ENCODE data around the gene TNNT3. TPM values are rescaled to one million over a fixed set of nuclear protein-coding genes. Genes with fewer than 3 reads are reported as not detected.

The TNNT3 gene
- total and polyA plus RNA-seq, 2 experiments from 2014 or later, result 2.7 to 3.8 TPM

- Histone ChIP-seq H3K27ac (no peak overlapping the region), H3K9me3 (ENCODE audit: low read depth) (no peaks in the 10 kb centered on the region), H3K36me3 (no peaks in the 10 kb centered on the region), H3K4me3 (no peak overlapping the region), H3K4me1 (ENCODE audit: low read depth) (no peaks in the 10 kb centered on the region), H3K27me3 (no peaks in the 10 kb centered on the region)
- no peak for DNase-seq (ENCODE audit: low read depth in 1 of 2, low spot score in 1 of 2)
- TF ChIP-seq, protein P1, sequence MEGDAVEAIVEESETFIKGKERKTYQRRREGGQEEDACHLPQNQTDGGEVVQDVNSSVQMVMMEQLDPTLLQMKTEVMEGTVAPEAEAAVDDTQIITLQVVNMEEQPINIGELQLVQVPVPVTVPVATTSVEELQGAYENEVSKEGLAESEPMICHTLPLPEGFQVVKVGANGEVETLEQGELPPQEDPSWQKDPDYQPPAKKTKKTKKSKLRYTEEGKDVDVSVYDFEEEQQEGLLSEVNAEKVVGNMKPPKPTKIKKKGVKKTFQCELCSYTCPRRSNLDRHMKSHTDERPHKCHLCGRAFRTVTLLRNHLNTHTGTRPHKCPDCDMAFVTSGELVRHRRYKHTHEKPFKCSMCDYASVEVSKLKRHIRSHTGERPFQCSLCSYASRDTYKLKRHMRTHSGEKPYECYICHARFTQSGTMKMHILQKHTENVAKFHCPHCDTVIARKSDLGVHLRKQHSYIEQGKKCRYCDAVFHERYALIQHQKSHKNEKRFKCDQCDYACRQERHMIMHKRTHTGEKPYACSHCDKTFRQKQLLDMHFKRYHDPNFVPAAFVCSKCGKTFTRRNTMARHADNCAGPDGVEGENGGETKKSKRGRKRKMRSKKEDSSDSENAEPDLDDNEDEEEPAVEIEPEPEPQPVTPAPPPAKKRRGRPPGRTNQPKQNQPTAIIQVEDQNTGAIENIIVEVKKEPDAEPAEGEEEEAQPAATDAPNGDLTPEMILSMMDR (IDR thresholded peaks at IDR 0.05; ENCODE audit: low read depth, low read length), result no peak
These were observed 67.5 kb downstream of the TNNT3 start for GRCh38 chr11:1987024-1987423.

GRCh38 chr11:1988174-1988573 is 68.7 kb downstream of the TNNT3 start:
- Histone ChIP-seq H3K36me3 (no peaks in the 10 kb centered on the region), H3K27ac (peak overlapping the region; percentile 85), H3K4me1 (ENCODE audit: low read depth) (no peaks in the 10 kb centered on the region), H3K4me3 (no peak overlapping the region), H3K27me3 (no peaks in the 10 kb centered on the region), H3K9me3 (ENCODE audit: low read depth) (no peaks in the 10 kb centered on the region)
- TF ChIP-seq, protein P1 (IDR thresholded peaks at IDR 0.05; ENCODE audit: low read depth, low read length), result no peak
- DNase-seq (ENCODE audit: low read depth in 1 of 2, low spot score in 1 of 2), result no peak

Other genes starting within 250 kb of the TNNT3 start
- not detected in 2 replicates for gene KRTAP5-6, start 222.5 kb upstream of the TNNT3 start, total RNA-seq
- gene KRTAP5-6, start 222.5 kb upstream of the TNNT3 start, polyA plus RNA-seq, result not detected in 2 replicates
- gene IFITM10, start 169.1 kb upstream of the TNNT3 start, total RNA-seq, result 1.9 TPM in 1 of 2 replicates, not detected in the other
- gene IFITM10, start 169.1 kb upstream of the TNNT3 start, polyA plus RNA-seq, result 1.4 TPM in 1 of 2 replicates, not detected in the other
- 221 and 239 TPM in 2 replicates for gene CTSD, start 155.8 kb upstream of the TNNT3 start, total RNA-seq
- 231 and 258 TPM in 2 replicates for gene CTSD, start 155.8 kb upstream of the TNNT3 start, polyA plus RNA-seq
- not detected in 2 replicates for gene SYT8, start 84.7 kb upstream of the TNNT3 start, total RNA-seq
- not detected in 2 replicates for gene SYT8, start 84.7 kb upstream of the TNNT3 start, polyA plus RNA-seq
- 1.8 and 3.9 TPM in 2 replicates for gene TNNI2, start 80.7 kb upstream of the TNNT3 start, total RNA-seq
- gene TNNI2, start 80.7 kb upstream of the TNNT3 start, polyA plus RNA-seq, result 1.1 and 2.5 TPM in 2 replicates
- not detected in 2 replicates for gene LSP1, start 66.6 kb upstream of the TNNT3 start, total RNA-seq
- 2.1 and 2.8 TPM in 2 replicates for gene LSP1, start 66.6 kb upstream of the TNNT3 start, polyA plus RNA-seq
- gene PRR33, start 27.8 kb upstream of the TNNT3 start, total RNA-seq, result not detected in 2 replicates
- not detected in 2 replicates for gene PRR33, start 27.8 kb upstream of the TNNT3 start, polyA plus RNA-seq
- 127 and 185 TPM in 2 replicates for gene MRPL23, start 27.6 kb downstream of the TNNT3 start, total RNA-seq
- gene MRPL23, start 27.6 kb downstream of the TNNT3 start, polyA plus RNA-seq, result 96.9 and 137 TPM in 2 replicates
- 262 and 316 TPM in 2 replicates for gene H19, start 78.1 kb downstream of the TNNT3 start, total RNA-seq
- 27.7 and 44.5 TPM in 2 replicates for gene H19, start 78.1 kb downstream of the TNNT3 start, polyA plus RNA-seq
- 91.4 and 120 TPM in 2 replicates for gene IGF2, start 219.7 kb downstream of the TNNT3 start, total RNA-seq
- 136 and 155 TPM in 2 replicates for gene IGF2, start 219.7 kb downstream of the TNNT3 start, polyA plus RNA-seq
- not detected in 2 replicates for gene INS, start 241.5 kb downstream of the TNNT3 start, total RNA-seq
- not detected in 2 replicates for gene INS, start 241.5 kb downstream of the TNNT3 start, polyA plus RNA-seq